ENCODE measurements around the gene CCDC85B.

CCDC85B gene

DNA sequence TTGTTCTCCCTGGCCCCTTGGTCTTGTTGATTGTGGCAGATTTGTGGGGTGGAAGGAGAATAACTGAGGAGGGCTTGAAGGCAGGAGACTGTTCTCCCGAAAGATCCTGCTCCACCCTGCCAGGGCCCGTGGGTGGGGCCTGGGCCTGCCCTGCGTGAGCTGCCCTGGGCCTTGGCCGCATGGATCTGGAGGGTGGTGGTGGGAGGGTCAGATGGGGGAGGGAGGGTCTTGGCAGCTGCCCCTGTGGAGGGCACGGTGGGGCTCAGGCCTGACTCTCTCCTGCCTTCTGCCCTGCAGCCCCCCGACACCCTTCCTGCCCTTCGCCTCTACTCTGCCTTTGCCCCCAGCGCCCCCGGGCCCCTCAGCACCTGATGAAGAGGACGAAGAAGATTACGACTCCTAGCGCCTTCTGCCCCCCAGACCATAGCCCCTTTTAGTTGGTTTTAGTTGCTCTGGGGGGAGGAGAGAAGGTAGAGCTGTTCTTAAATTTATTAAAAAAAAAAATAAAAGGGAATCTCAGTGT lies 30.6 kb downstream of the CCDC85B start:
- TF ChIP-seq, protein P1, sequence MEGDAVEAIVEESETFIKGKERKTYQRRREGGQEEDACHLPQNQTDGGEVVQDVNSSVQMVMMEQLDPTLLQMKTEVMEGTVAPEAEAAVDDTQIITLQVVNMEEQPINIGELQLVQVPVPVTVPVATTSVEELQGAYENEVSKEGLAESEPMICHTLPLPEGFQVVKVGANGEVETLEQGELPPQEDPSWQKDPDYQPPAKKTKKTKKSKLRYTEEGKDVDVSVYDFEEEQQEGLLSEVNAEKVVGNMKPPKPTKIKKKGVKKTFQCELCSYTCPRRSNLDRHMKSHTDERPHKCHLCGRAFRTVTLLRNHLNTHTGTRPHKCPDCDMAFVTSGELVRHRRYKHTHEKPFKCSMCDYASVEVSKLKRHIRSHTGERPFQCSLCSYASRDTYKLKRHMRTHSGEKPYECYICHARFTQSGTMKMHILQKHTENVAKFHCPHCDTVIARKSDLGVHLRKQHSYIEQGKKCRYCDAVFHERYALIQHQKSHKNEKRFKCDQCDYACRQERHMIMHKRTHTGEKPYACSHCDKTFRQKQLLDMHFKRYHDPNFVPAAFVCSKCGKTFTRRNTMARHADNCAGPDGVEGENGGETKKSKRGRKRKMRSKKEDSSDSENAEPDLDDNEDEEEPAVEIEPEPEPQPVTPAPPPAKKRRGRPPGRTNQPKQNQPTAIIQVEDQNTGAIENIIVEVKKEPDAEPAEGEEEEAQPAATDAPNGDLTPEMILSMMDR (IDR thresholded peaks at IDR 0.05; ENCODE audit: insufficient read depth, low read depth, low read length, missing control alignments) = no peak
- H3K4me3 ChIP-seq (ENCODE audit: low read length) = peak overlapping the region; percentile 62

DNA sequence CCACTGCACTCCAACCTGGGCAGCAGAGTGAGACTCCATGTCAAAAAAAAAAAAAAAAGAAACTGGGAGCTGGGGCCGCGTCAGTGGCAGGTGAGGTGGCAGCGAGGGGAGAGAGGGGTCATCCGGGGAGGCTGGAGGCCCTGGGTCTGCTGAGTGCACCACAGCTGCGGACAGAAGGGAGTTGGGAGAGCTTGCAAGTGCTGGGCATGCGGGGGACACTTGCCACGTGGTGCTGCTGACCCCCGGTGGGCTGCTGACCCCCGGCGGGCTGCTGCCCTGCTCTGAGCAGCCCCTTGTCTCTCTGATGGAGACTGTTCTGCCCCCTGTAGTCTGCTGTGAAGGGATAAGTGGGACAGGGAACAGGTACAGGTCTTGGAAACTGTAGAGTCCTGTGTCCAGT lies 31.4 kb downstream of the CCDC85B start:
- no peak for DNase-seq (ENCODE audit: low read depth)
- no peak overlapping the region for H3K4me3 ChIP-seq (ENCODE audit: low read length)
- TF ChIP-seq, protein P1 (IDR thresholded peaks at IDR 0.05; ENCODE audit: insufficient read depth, low read depth, low read length, missing control alignments) = no peak

More for the DNA sequence above, 30.6 kb downstream of the CCDC85B start:
- no peak for DNase-seq (ENCODE audit: low read depth)

DNA sequence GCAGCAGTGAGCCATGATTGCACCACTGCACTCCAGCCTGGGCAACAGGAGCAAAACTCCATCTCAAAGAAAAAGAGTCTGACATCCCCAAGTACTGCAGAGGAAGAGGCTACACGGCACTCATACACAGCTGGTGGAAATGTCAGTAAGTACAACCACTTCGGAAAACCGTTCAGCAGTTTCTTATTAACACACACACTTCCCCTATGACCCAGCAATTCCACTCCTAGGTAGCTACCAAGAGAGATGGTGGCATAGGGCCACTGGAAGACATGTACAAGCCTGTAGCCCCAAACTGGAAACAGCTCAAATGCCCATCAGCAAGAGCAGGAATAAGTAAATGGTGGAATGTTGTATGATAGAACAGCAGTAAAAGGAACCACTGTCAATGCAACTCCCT lies 32.1 kb downstream of the CCDC85B start:
- no peak overlapping the region for H3K4me3 ChIP-seq (ENCODE audit: low read length)
- DNase-seq (ENCODE audit: low read depth) = peak; percentile 38
- TF ChIP-seq, protein P1 (IDR thresholded peaks at IDR 0.05; ENCODE audit: insufficient read depth, low read depth, low read length, missing control alignments) = no peak

DNA sequence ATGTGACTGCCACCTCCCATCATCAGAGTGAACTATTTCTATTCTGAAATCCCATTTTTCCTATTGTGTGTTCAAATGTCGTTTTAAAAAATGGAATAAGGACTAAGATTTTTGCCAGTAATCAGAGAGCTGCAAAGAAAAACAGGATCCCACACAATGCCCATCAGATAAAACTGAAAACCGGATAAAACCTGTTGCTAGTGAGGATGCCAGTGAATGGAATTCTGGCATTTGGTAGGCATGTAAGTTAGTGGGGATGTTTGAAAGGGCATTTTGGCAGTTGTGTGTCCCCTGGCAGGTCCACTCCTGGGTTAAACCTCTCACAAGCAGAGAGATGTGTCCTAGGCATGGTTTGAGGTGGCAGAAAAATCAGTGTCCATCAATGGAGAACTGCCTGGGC lies 34.9 kb downstream of the CCDC85B start:
- no peak overlapping the region for H3K4me3 ChIP-seq (ENCODE audit: low read length)
- TF ChIP-seq, protein P1 (IDR thresholded peaks at IDR 0.05; ENCODE audit: insufficient read depth, low read depth, low read length, missing control alignments) = no peak
- no peak for DNase-seq (ENCODE audit: low read depth)

DNA sequence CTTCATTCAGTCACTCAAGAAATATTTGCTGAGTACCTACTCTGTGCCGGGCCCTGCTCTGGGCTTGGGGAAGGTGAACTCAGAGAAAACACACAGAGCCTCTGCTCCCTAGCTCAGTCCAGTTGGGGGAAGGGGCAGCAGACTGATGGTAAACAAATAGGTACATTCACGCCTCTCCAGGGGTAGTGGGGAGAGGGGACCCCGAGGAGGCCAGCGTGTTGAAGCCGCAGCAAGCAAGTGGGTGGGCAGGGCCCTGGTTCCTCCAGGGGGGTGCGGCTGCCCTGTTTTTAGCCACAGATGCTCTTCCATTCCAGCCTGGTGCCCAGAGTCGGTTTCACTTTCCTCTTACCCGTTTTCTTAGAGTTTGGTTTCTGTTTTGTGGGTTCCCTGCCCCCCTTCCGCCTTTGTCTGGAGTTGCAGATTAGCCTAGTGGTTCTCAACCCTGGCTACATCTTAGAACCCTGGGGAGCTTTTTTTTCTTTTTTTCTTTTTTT lies 37.5 kb downstream of the CCDC85B start:
- TF ChIP-seq, protein P1 (IDR thresholded peaks at IDR 0.05; ENCODE audit: insufficient read depth, low read depth, low read length, missing control alignments) = no peak
- DNase-seq (ENCODE audit: low read depth) = no peak
- H3K4me3 ChIP-seq (ENCODE audit: low read length) = no peak overlapping the region

DNA sequence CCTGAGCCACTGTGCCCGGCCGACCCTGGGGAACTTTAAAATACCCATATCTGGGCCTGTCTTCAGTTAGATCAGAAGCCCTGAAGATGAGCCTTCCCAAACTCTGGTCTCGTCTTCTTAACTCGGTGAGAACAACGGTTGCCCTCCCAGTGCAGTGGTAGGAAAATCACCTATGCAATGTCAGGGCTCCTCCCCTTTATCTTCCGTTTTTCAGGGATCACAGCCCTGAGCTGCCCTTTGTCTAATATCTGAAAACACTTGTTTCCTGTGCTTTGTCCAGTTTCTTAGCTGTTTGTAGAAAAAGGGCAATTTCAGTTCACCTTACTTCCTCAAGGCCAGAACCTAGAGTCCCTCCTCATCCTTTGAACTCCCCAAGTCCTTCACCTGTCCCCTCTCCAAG lies 38.2 kb downstream of the CCDC85B start:
- H3K4me3 ChIP-seq (ENCODE audit: low read length) = no peak overlapping the region
- no peak for DNase-seq (ENCODE audit: low read depth)
- TF ChIP-seq, protein P1 (IDR thresholded peaks at IDR 0.05; ENCODE audit: insufficient read depth, low read depth, low read length, missing control alignments) = no peak

All from epithelial cell of esophagus (primary cell).